MCF 10A (cell line): Measurements from ENCODE around the gene TBKBP1. TPM values are rescaled to one million over a fixed set of nuclear protein-coding genes. Genes with fewer than 3 reads are reported as not detected.

Experiments used
- BruUV-seq: library from RNA; stranded (reverse); fragments of 400-500 nt; replicated peaks from 2 replicates; lab custom pipeline; 2021; lab: Mats Ljungman, UMichigan
- CTCF ChIA-PET: fragments of 300-600 bp; sonication (Branson Sonifier 250); formaldehyde crosslinking; extraction: SDS; loops from one replicate; lab custom pipeline; 2021; ENCODE audit warnings: antibody characterized with exemption, inconsistent platforms; lab: Yijun Ruan, JAX
- POLR2A ChIA-PET: fragments of 300-600, 350-650 bp; sonication (Branson Sonifier 250); formaldehyde crosslinking; extraction: SDS; loops from one replicate; lab custom pipeline; 2020; ENCODE audit warnings: antibody characterized with exemption, inconsistent platforms; lab: Yijun Ruan, JAX
- DNase-seq: peaks from one replicate; pipeline ENCODE4 v3.0.0-alpha.2; 2018; ENCODE audit not compliant: unreplicated experiment
- H3K27ac Mint-ChIP-seq: one replicate; pipeline ENCODE4 v1.8.0; 2022; ENCODE audit warnings: mild to moderate bottlenecking, low read depth, mixed read lengths; ENCODE audit not compliant: unreplicated experiment
- H3K27me3 Mint-ChIP-seq: one replicate; pipeline ENCODE4 v1.8.0; 2022; ENCODE audit warnings: mixed read lengths; ENCODE audit not compliant: insufficient read depth, unreplicated experiment
- H3K36me3 Mint-ChIP-seq: one replicate; pipeline ENCODE4 v1.8.0; 2022; ENCODE audit warnings: mild to moderate bottlenecking, moderate library complexity, mixed read lengths; ENCODE audit not compliant: insufficient read depth, unreplicated experiment
- H3K4me1 Mint-ChIP-seq: one replicate; pipeline ENCODE4 v1.8.0; 2022; ENCODE audit warnings: mixed read lengths; ENCODE audit not compliant: insufficient read depth, unreplicated experiment
- H3K4me3 Mint-ChIP-seq: one replicate; pipeline ENCODE4 v1.8.0; 2022; ENCODE audit warnings: mild to moderate bottlenecking, moderate library complexity, mixed read lengths; ENCODE audit not compliant: unreplicated experiment
- H3K9me3 Mint-ChIP-seq: one replicate; pipeline ENCODE4 v1.8.0; 2022; ENCODE audit warnings: mixed read lengths; ENCODE audit not compliant: unreplicated experiment
- CTCF ChIP-seq: fragments of 200-600 bp; IDR thresholded peaks from one replicate; pipeline ENCODE4 v1.8.0; 2022; ENCODE audit warnings: antibody characterized with exemption, mild to moderate bottlenecking; ENCODE audit not compliant: unreplicated experiment
- intact Hi-C: fragments of 100-400 bp; cut with micrococcal nuclease; formaldehyde crosslinking; loops from 2 replicates; pipeline ENCODE4 v1.14.1; 2022
- total RNA-seq: library from RNA; stranded (reverse); gene quantifications from 2 replicates; pipeline ENCODE4 v1.2.3, GENCODE V29; 2022

The TBKBP1 gene
- total RNA-seq, 1 experiment from 2014 or later = 0.40 TPM

- CTCF ChIA-PET = interaction anchor here (0.6 kb wide), 1 partner anchor 83 kb away, joined by 3 read pairs; no protein-coding TSS in a partner anchor
- H3K4me3 Mint-ChIP-seq = no peak overlapping the region
- no peak overlapping the region for H3K27ac Mint-ChIP-seq
- POLR2A ChIA-PET = no interaction called here
- no peaks in the 10 kb centered on the region for H3K9me3 Mint-ChIP-seq
- H3K27me3 Mint-ChIP-seq = peaks cover 84% of the 10 kb centered on the region
- intact Hi-C loops = no loop called here
- H3K4me1 Mint-ChIP-seq = no peaks in the 10 kb centered on the region
- no peak for DNase-seq
- no peak for TF ChIP-seq CTCF
- no peaks in the 10 kb centered on the region for H3K36me3 Mint-ChIP-seq
- BruUV-seq = no TSS peak
These were observed 50.4 kb downstream of the TBKBP1 start for GRCh38 chr17:47744168-47745036.

GRCh38 chr17:47745037-47745380, 51.0 kb downstream of the TBKBP1 start:
- Mint-ChIP-seq H3K27me3 (peaks cover 90% of the 10 kb centered on the region), H3K27ac (no peak overlapping the region), H3K4me3 (no peak overlapping the region), H3K9me3 (no peaks in the 10 kb centered on the region), H3K36me3 (no peaks in the 10 kb centered on the region), H3K4me1 (no peaks in the 10 kb centered on the region)
- BruUV-seq = no TSS peak
- intact Hi-C loops = no loop called here
- TF ChIP-seq CTCF = no peak
- ChIA-PET CTCF (interaction anchor here (0.6 kb wide), 1 partner anchor 84 kb away, joined by 3 read pairs; no protein-coding TSS in a partner anchor), POLR2A (no interaction called here)
- no peak for DNase-seq

- no peak overlapping the region for H3K27ac Mint-ChIP-seq
- DNase-seq = no peak
- no peak overlapping the region for H3K4me3 Mint-ChIP-seq
- no peaks in the 10 kb centered on the region for H3K36me3 Mint-ChIP-seq
- BruUV-seq = no TSS peak
- intact Hi-C loops = no loop called here
- ChIA-PET POLR2A (no interaction called here), CTCF (interaction anchor here (0.6 kb wide), 1 partner anchor 81 kb away, joined by 3 read pairs; no protein-coding TSS in a partner anchor)
- H3K4me1 Mint-ChIP-seq = no peaks in the 10 kb centered on the region
- H3K9me3 Mint-ChIP-seq = peaks cover 6% of the 10 kb centered on the region
- no peak for TF ChIP-seq CTCF
- H3K27me3 Mint-ChIP-seq = peaks cover 84% of the 10 kb centered on the region
These were observed 57.5 kb downstream of the TBKBP1 start for GRCh38 chr17:47751471-47751870.

- H3K27me3 Mint-ChIP-seq = peaks cover 82% of the 10 kb centered on the region
- H3K27ac Mint-ChIP-seq = no peak overlapping the region
- BruUV-seq = no TSS peak
- no peak for TF ChIP-seq CTCF
- H3K36me3 Mint-ChIP-seq = no peaks in the 10 kb centered on the region
- intact Hi-C loops = no loop called here
- no peaks in the 10 kb centered on the region for H3K4me1 Mint-ChIP-seq
- H3K4me3 Mint-ChIP-seq = no peak overlapping the region
- DNase-seq = no peak
- peaks cover 6% of the 10 kb centered on the region for H3K9me3 Mint-ChIP-seq
- ChIA-PET POLR2A (interaction anchor here (0.6 kb wide), 1 partner anchor 29 kb away, joined by 3 read pairs; no protein-coding TSS in a partner anchor), CTCF (no interaction called here)
These were observed 63.4 kb downstream of the TBKBP1 start for GRCh38 chr17:47757386-47757785.
